IMR-90 (cell line): ENCODE measurements around the gene CAND1. TPM values are rescaled to one million over a fixed set of nuclear protein-coding genes. Genes with fewer than 3 reads are reported as not detected.

Source experiments
- ATAC-seq: fragments of 200-7000 bp; cut with Tn5 transposase; 2 replicates; pipeline ENCODE4 v1.9.1; 2020; ENCODE audit warnings: low read depth, mild to moderate bottlenecking, moderate library complexity
- BruUV-seq: library from RNA; stranded (reverse); fragments of 400-500 nt; replicated peaks from 2 replicates; lab custom pipeline; 2021; lab: Mats Ljungman, UMichigan
- CTCF ChIA-PET: fragments of 300-600 bp; formaldehyde crosslinking; extraction: SDS; loops from one replicate; lab custom pipeline; 2021; ENCODE audit warnings: antibody characterized with exemption; lab: Yijun Ruan, JAX
- POLR2A ChIA-PET: fragments of 300-600 bp; sonication (Branson Sonifier 250); formaldehyde crosslinking; loops from one replicate; lab custom pipeline; 2022; ENCODE audit warnings: antibody characterized with exemption; ENCODE audit not compliant: unreplicated experiment; lab: Charles Lee
- DNase-seq: peaks from one replicate; pipeline ENCODE4 v3.0.0; 2013
- H2AFZ ChIP-seq: replicated peaks from 2 replicates; pipeline ENCODE3; 2013; ENCODE audit warnings: low read length, mild to moderate bottlenecking; ENCODE audit not compliant: poor library complexity
- H2AK5ac ChIP-seq: 2 replicates; pipeline ENCODE4 v1.6.1; 2013; ENCODE audit warnings: low read depth, low read length, inconsistent platforms
- H2AK9ac ChIP-seq: replicated peaks from 2 replicates; pipeline ENCODE3; 2013; ENCODE audit warnings: mild to moderate bottlenecking, low read depth, low read length, moderate library complexity; ENCODE audit not compliant: poor library complexity
- H2BK120ac ChIP-seq: 2 replicates; pipeline ENCODE4 v1.6.1; 2013; ENCODE audit warnings: low read depth, low read length, inconsistent platforms
- H2BK15ac ChIP-seq: 3 replicates; pipeline ENCODE4 v1.6.1; 2013; ENCODE audit warnings: low read depth, low read length, inconsistent platforms
- H2BK20ac ChIP-seq: 2 replicates; pipeline ENCODE4 v1.6.1; 2013; ENCODE audit warnings: low read depth, mild to moderate bottlenecking, inconsistent platforms, low read length, moderate library complexity
- H2BK5ac ChIP-seq: 2 replicates; pipeline ENCODE4 v1.6.1; 2013; ENCODE audit warnings: mild to moderate bottlenecking, low read depth, low read length, inconsistent platforms; ENCODE audit not compliant: poor library complexity, severe bottlenecking
- H3K14ac ChIP-seq: replicated peaks from 2 replicates; pipeline ENCODE4 v1.6.1; 2013; ENCODE audit warnings: low read depth, low read length, inconsistent platforms
- H3K18ac ChIP-seq: 2 replicates; pipeline ENCODE4 v1.6.1; 2013; ENCODE audit warnings: low read depth, low read length, control low read depth
- H3K23ac ChIP-seq: 2 replicates; pipeline ENCODE4 v1.6.1; 2013; ENCODE audit warnings: low read depth, low read length, inconsistent platforms
- H3K27ac ChIP-seq: 2 replicates; pipeline ENCODE4 v1.5.1; 2013; ENCODE audit warnings: mild to moderate bottlenecking, control low read depth, low read length; ENCODE audit not compliant: insufficient read depth
- H3K27me3 ChIP-seq: 2 replicates; pipeline ENCODE4 v1.6.1; 2013; ENCODE audit warnings: low read length; ENCODE audit not compliant: control insufficient read depth, insufficient read depth
- H3K36me3 ChIP-seq: 2 replicates; pipeline ENCODE4 v1.6.1; 2013; ENCODE audit warnings: low read length, mixed read lengths; ENCODE audit not compliant: control insufficient read depth, insufficient read depth
- H3K4ac ChIP-seq: 2 replicates; pipeline ENCODE4 v1.6.1; 2013; ENCODE audit warnings: low read depth, low read length, inconsistent platforms
- H3K4me1 ChIP-seq: 2 replicates; pipeline ENCODE4 v1.6.1; 2013; ENCODE audit warnings: low read length, mixed read lengths; ENCODE audit not compliant: control insufficient read depth, insufficient read depth
- H3K4me2 ChIP-seq: 2 replicates; pipeline ENCODE4 v1.6.1; 2013; ENCODE audit warnings: low read depth, mild to moderate bottlenecking, control low read depth, low read length, moderate library complexity
- H3K4me3 ChIP-seq: 2 replicates; pipeline ENCODE4 v1.5.1; 2013; ENCODE audit warnings: low read depth, mild to moderate bottlenecking, control low read depth, low read length, moderate library complexity; ENCODE audit not compliant: insufficient read depth
- H3K56ac ChIP-seq: 2 replicates; pipeline ENCODE4 v1.6.1; 2013; ENCODE audit warnings: low read length, inconsistent platforms; ENCODE audit not compliant: insufficient read depth; ENCODE audit errors: extremely low read depth
- H3K79me1 ChIP-seq, 2 experiments: 2 replicates each; pipeline ENCODE4 v1.6.1; 2013; ENCODE audit warnings: low read length in 2 of 2, inconsistent platforms in 1 of 2, low read depth in 1 of 2
- H3K9ac ChIP-seq: 2 replicates; pipeline ENCODE4 v1.6.1; 2013; ENCODE audit warnings: low read depth, low read length, control low read depth
- H3K9me1 ChIP-seq: 2 replicates; pipeline ENCODE4 v1.6.1; 2013; ENCODE audit warnings: low read length, inconsistent platforms; ENCODE audit not compliant: insufficient read depth
- H3K9me3 ChIP-seq: 2 replicates; pipeline ENCODE4 v1.6.1; 2013; ENCODE audit warnings: low read length; ENCODE audit not compliant: control insufficient read depth, insufficient read depth
- H4K20me1 ChIP-seq: 2 replicates; pipeline ENCODE4 v1.6.1; 2013; ENCODE audit warnings: low read length, inconsistent platforms; ENCODE audit not compliant: insufficient read depth
- H4K5ac ChIP-seq: 2 replicates; pipeline ENCODE4 v1.6.1; 2013; ENCODE audit warnings: mild to moderate bottlenecking, low read depth, low read length, control low read depth
- H4K8ac ChIP-seq, 2 experiments: 2 replicates each; pipeline ENCODE4 v1.6.1; 2013; ENCODE audit warnings: low read depth in 2 of 2, low read length in 2 of 2, control low read depth in 1 of 2, inconsistent platforms in 1 of 2
- H4K91ac ChIP-seq: 2 replicates; pipeline ENCODE4 v1.6.1; 2013; ENCODE audit warnings: low read depth, low read length, inconsistent platforms; ENCODE audit not compliant: insufficient read depth
- CEBPB ChIP-seq: IDR thresholded peaks from 2 replicates; pipeline ENCODE4 v1.6.1; 2012; ENCODE audit warnings: low read depth, low read length, improper control_type of control experiment
- CHD1 ChIP-seq: IDR thresholded peaks from 2 replicates; pipeline ENCODE4 v1.6.1; 2012; ENCODE audit warnings: low read depth, low read length, improper control_type of control experiment
- MAFK ChIP-seq: IDR thresholded peaks from 2 replicates; pipeline ENCODE4 v1.6.1; 2012; ENCODE audit warnings: low read depth, low read length, improper control_type of control experiment
- MXI1 ChIP-seq: IDR thresholded peaks from 2 replicates; pipeline ENCODE4 v1.6.1; 2012; ENCODE audit warnings: low read depth, mild to moderate bottlenecking, low read length, moderate library complexity, borderline replicate concordance
- POLR2A ChIP-seq: IDR thresholded peaks from 2 replicates; pipeline ENCODE4 v1.6.1; 2012; ENCODE audit warnings: mild to moderate bottlenecking, low read depth, low read length
- RFX5 ChIP-seq: IDR thresholded peaks from 2 replicates; pipeline ENCODE4 v1.8.0; 2012; ENCODE audit warnings: low read depth, mild to moderate bottlenecking, low read length, moderate library complexity
- SMC3 ChIP-seq: fragments of 150-350 bp; IDR thresholded peaks from 2 replicates; pipeline ENCODE4 v1.6.1; 2016; ENCODE audit warnings: low read depth, mild to moderate bottlenecking, antibody characterized with exemption, low read length, moderate library complexity
- WGBS, 2 experiments: methylation state at CpG; one replicate each; pipeline versions ENCODE4 v1.1.5 to v1.1.7; 2013; ENCODE audit warnings: missing lambda C conversion rate in 2 of 2; ENCODE audit not compliant: insufficient read length in 1 of 2; ENCODE audit errors: extremely low coverage in 2 of 2; 5-methylcytosine and 5-hydroxymethylcytosine counted together
- dilution Hi-C: fragments of 300-500 bp; cut with HindIII; formaldehyde crosslinking; loops from one replicate; pipeline ENCODE4 v1.14.3; 2018; ENCODE audit warnings: low sequenced_read_pairs; ENCODE audit not compliant: unreplicated experiment
- in situ Hi-C: fragments of 300-500 bp; cut with MboI; formaldehyde crosslinking; loops from 3 replicates; pipeline ENCODE4 v1.14.3; 2019; ENCODE audit warnings: low sequenced_read_pairs, inconsistent platforms, mixed read lengths
- intact Hi-C: fragments of 100-400 bp; cut with micrococcal nuclease; formaldehyde crosslinking; loops from 2 replicates; pipeline ENCODE4 v1.10.0; 2022
- polyA plus RNA-seq, 3 experiments: library from polyadenylated mRNA; depleted of rRNA; stranded (reverse); fragments of >200 nt; gene quantifications; 2 replicates each; pipeline ENCODE4 v1.2.3, GENCODE V29; 2012; ENCODE audit warnings: low replicate concordance in 1 of 3
- total RNA-seq: library from RNA; depleted of rRNA; stranded (reverse); fragments of >200 nt; gene quantifications from 2 replicates; pipeline ENCODE4 v1.2.3, GENCODE V29; 2012
- TF ChIP-seq, protein P1 (sequence below): conservative IDR thresholded peaks from 2 replicates; pipeline ENCODE4 v1.5.1; 2012; ENCODE audit warnings: mild to moderate bottlenecking, low read depth, low read length, improper control_type of control experiment

Gene CAND1
- total and polyA plus RNA-seq, 2 of the 4 experiments (the other 2 are of a cell fraction), result 42.6 to 91.4 TPM

GRCh38 chr12:67220065-67220464 is 49.1 kb upstream of the CAND1 start:
- intact Hi-C loops, result no loop called here
- ChIA-PET CTCF (no interaction called here), POLR2A (interaction anchor here (0.7 kb wide), 1 partner anchor 49 kb away, joined by 4 read pairs; no protein-coding TSS in a partner anchor)
- no peaks in the 10 kb centered on the region for H3K9me3 ChIP-seq
- in situ Hi-C loops, result no loop called here
- H2BK5ac ChIP-seq, result no peak overlapping the region
- DNase-seq (no peak), ATAC-seq (no peak)
- H3K4me2 ChIP-seq, result no peak overlapping the region
- no peak overlapping the region for H2AFZ ChIP-seq
- no peak overlapping the region for H3K27ac ChIP-seq
- no peak overlapping the region for H2BK15ac ChIP-seq
- no peaks in the 10 kb centered on the region for H4K20me1 ChIP-seq
- no peak overlapping the region for H3K4ac ChIP-seq
- H4K8ac ChIP-seq, result no peak overlapping the region
- H3K4me3 ChIP-seq, result no peak overlapping the region
- H3K56ac ChIP-seq, result no peak overlapping the region
- H2BK20ac ChIP-seq, result no peak overlapping the region
- TF ChIP-seq CHD1 (no peak), CEBPB (no peak), SMC3 (no peak), MAFK (no peak), POLR2A (no peak), RFX5 (no peak), MXI1 (no peak)
- TF ChIP-seq, protein P1, sequence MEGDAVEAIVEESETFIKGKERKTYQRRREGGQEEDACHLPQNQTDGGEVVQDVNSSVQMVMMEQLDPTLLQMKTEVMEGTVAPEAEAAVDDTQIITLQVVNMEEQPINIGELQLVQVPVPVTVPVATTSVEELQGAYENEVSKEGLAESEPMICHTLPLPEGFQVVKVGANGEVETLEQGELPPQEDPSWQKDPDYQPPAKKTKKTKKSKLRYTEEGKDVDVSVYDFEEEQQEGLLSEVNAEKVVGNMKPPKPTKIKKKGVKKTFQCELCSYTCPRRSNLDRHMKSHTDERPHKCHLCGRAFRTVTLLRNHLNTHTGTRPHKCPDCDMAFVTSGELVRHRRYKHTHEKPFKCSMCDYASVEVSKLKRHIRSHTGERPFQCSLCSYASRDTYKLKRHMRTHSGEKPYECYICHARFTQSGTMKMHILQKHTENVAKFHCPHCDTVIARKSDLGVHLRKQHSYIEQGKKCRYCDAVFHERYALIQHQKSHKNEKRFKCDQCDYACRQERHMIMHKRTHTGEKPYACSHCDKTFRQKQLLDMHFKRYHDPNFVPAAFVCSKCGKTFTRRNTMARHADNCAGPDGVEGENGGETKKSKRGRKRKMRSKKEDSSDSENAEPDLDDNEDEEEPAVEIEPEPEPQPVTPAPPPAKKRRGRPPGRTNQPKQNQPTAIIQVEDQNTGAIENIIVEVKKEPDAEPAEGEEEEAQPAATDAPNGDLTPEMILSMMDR, result no peak
- no peaks in the 10 kb centered on the region for H3K9me1 ChIP-seq
- H3K23ac ChIP-seq, result no peak overlapping the region
- H2AK5ac ChIP-seq, result no peak overlapping the region
- H4K91ac ChIP-seq, result no peak overlapping the region
- H3K18ac ChIP-seq, result no peak overlapping the region
- H2BK120ac ChIP-seq, result no peak overlapping the region
- no CpG with 5 or more reads among the region's 4 CpGs for WGBS, 2 experiments
- H3K4me1 ChIP-seq, result no peaks in the 10 kb centered on the region
- H3K79me1 ChIP-seq, result no peaks in the 10 kb centered on the region
- no peak overlapping the region for H4K5ac ChIP-seq
- peaks cover 2% of the 10 kb centered on the region; the same call in 1 of the 2 replicates for H3K27me3 ChIP-seq
- H3K14ac ChIP-seq, result no peak overlapping the region
- H3K36me3 ChIP-seq, result no peaks in the 10 kb centered on the region
- BruUV-seq, result no TSS peak
- no peak overlapping the region for H3K9ac ChIP-seq
- dilution Hi-C loops, result no loop called here
- H2AK9ac ChIP-seq, result no peak overlapping the region
